ENCODE results near the gene ZNF892.

DNA sequence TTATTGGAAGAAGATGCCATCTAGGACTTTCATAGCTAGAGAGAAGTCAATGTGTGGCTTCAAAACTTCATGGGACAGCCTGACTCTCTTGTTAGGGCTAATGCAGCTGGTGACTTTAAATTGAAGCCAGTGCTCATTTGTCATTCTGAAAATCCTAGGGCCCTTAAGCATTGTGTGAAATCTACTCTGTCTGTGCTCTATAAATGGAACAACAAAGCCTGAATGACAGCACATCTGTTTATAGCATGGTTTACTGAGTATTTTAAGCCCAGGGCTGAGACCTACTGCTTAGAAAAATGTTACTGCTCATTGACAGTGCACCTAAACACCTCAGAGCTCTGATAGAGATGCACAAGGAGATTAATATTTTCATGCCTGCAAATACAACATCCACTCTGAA is 30.8 kb downstream of the ZNF892 start:
- TF ChIP-seq, protein P1, sequence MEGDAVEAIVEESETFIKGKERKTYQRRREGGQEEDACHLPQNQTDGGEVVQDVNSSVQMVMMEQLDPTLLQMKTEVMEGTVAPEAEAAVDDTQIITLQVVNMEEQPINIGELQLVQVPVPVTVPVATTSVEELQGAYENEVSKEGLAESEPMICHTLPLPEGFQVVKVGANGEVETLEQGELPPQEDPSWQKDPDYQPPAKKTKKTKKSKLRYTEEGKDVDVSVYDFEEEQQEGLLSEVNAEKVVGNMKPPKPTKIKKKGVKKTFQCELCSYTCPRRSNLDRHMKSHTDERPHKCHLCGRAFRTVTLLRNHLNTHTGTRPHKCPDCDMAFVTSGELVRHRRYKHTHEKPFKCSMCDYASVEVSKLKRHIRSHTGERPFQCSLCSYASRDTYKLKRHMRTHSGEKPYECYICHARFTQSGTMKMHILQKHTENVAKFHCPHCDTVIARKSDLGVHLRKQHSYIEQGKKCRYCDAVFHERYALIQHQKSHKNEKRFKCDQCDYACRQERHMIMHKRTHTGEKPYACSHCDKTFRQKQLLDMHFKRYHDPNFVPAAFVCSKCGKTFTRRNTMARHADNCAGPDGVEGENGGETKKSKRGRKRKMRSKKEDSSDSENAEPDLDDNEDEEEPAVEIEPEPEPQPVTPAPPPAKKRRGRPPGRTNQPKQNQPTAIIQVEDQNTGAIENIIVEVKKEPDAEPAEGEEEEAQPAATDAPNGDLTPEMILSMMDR (IDR thresholded peaks at IDR 0.05): no peak
- no peak for TF ChIP-seq EZH2 (IDR thresholded peaks at IDR 0.05; ENCODE audit: borderline replicate concordance, insufficient read depth, low read depth, low read length, poor library complexity, severe bottlenecking)
